Testis (tissue), 2 donors: ENCODE results near the gene ANKS6.

Source experiments
- CTCF ChIP-seq, 3 experiments: fragments of 450-650 bp in 2 of 3; fragments of 200-600 bp in 1 of 3; sonication (generic) in 1 of 3; IDR thresholded peaks; one replicate each; pipeline ENCODE4 v1.5.1; 2016 to 2019; ENCODE audit warnings: antibody characterized with exemption in 3 of 3, mild to moderate bottlenecking in 2 of 3, moderate library complexity in 1 of 3
- POLR2A ChIP-seq: fragments of 450-650 bp; IDR thresholded peaks from one replicate; pipeline ENCODE4 v1.6.1; 2017; ENCODE audit warnings: antibody characterized with exemption, mild to moderate bottlenecking, moderate library complexity

- no peak for TF ChIP-seq CTCF (IDR thresholded peaks at IDR 0.05)
- TF ChIP-seq POLR2A = no peak
Measured at GRCh38 chr9:98736226-98736625, 60.1 kb downstream of the ANKS6 start.
